Iris pigment epithelial cell (primary cell): ENCODE data around the gene DNMT3A.
A peak's percentile ranks its signal among the peaks of the same experiment; 100 is the strongest.

ENCODE experiments used
- DNase-seq: peaks from one replicate; pipeline ENCODE4 v3.0.0-alpha.2; 2011; ENCODE audit warnings: low read depth

DNMT3A gene

DNA sequence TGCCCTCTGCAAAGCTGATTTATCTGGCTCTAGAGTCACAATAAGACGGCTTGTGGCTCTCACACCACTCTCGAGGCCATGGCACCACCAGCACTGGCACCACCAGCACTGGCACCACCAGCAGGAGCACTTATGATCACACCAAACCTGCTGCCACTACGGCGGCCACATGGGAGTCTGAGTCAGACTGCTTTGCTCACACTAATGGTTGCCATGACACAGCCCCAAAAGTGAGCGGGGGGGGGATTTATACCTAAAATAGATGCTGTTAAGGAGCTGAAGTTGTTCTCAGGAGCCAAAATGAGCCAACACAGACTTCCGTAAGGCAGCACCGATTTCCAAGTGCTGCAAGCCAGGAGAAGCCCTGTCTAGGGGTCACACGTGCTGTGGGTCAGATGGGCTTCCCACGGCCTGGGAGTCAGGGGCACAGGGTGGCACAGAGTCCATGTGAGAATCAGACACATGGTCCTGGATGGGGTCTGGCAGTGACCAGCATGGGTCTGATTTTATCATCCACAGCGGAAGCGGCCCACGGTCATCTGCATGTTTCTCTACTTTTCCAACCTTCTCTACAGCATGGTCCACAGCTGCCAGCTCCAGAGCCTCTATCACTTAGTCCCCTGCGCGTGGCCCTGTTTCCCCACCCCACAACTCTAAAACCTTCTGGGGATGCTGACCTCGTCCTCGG, 16.7 kb downstream of the DNMT3A start:
- peak; percentile 23 for DNase-seq

GRCh38 chr2:25324251-25324650, 17.5 kb downstream of the DNMT3A start:
- no peak for DNase-seq

DNA sequence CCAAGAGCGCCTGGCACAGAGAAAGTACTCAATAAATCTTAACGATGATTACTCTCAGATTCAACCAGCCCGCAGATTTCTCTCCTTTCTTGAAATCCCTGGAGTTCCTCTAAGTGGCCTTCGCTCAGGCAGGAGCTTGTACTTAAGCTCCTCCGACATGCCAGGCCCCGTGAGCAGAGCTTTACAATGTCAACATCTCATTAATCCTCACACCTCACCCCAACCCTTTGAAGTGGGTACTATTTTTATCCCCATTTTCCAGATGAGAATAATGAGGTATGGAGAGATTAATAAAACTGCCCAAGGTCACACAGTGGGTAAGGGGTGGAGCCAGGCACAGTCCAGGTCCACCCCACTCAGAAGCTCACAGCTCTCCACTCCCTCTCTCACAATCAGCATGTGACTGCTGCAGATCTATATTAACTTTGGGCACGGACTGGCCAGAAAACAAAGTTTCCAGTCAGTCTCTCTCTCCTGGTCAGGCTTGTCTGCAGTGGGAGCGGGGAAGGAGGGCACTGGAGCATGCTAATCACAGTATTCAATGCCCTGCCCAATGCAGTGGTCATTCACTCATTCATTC, 18.0 kb downstream of the DNMT3A start:
- DNase-seq = no peak

DNA sequence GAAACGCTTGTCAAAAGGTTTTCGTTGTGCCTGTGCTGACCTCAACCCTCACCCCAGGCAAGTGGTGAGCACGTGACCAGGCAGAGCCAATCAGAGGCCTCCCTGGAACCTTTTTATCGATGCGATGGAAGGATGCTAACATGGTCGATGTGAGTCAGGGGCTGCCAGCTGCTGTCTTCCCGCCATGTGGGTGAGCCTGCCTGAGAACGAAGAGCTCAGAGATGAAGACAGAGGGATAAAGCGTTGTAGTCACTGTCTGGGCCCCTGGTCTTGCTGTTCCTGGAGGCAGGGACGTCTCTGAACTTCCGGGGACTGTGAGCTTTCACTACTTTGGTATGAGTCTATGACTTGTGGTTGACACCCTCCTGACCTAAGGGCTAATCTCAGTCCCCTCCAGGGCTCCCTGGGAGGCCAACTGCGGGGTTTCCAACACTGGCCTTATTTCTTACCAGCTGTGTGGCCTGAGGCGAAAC, 18.6 kb downstream of the DNMT3A start:
- peak; percentile 69 for DNase-seq

DNA sequence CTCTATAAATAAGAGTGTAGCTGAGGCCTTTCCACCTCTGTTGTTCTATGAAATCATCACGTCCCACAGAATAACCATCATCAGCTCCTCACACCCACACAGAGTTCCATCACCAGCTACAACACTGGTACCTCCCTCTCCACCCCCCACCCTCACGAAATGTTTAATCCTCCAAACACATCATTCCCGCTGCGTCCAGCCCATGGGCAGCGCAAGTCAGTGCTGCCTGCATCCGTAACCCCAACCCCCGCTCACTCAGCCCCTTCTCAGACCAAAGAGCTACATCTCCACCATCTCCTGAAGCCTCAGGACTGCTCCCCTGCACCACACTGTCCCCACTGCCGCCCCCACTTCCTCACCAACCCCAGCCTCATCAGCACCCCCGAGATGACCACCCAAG, 19.4 kb downstream of the DNMT3A start:
- DNase-seq = no peak

DNA sequence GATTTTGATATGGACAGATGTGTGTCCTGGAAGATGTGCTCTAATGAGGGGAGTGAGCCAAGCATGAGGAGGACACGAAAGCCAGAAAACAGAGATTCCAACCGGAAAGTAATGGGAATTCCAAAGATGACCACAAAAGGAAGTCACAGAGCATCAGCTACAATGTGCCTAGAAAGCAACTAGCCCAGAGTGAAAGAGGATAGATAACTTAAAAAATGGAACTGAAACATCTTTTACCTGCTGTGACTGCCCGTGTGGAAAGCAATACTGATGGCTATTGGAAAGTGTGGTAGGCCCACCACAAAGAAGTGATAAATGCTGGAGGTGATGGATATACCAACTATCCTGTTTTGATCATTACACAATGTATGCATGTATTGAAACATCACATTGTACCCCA, 21.6 kb downstream of the DNMT3A start:
- DNase-seq = no peak

- DNase-seq = peak; percentile 23
Observed at GRCh38 chr2:25316101-25316500, 25.6 kb downstream of the DNMT3A start.

GRCh38 chr2:25315316-25315680, 26.4 kb downstream of the DNMT3A start:
- DNase-seq = no peak

DNA sequence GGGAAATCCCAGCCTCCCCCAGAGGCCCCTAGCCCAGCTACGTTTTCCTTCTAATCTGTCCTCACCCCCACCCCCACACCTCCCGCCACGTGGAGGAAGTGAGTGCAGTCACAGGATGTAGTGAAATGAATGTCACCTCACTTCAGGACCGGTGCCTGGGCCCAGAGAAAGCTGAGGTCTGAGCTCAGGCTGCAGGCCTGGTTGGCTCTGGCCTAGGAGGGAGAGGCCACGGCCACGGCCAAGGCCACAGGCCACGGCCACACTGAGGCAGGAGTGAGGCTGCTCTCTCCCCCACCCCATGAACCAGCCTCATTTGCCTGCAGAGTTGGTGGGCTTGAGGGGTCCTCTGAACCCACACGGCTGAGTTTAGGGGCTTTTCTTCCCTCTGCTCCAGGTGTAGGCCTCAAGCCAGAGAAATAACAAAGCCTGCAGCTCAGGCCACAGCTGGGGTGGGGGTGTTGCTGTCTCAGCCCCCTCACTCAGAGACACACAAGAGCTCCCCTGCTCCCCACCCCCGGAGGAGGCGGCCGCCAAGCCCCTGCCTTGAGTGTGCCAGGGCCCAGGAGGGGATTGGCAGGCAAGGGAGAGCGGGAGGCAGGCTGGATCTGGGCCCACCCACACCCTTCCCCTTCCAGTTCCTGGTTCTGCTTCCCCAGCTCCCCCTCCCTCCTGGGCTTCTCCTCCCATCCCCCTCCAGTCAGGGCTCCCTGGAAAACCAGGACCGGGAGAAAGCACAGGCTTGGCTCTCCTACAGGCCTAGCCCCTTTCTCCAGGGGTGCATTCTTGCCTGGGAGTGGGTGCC, 27.0 kb downstream of the DNMT3A start:
- DNase-seq = no peak

DNA sequence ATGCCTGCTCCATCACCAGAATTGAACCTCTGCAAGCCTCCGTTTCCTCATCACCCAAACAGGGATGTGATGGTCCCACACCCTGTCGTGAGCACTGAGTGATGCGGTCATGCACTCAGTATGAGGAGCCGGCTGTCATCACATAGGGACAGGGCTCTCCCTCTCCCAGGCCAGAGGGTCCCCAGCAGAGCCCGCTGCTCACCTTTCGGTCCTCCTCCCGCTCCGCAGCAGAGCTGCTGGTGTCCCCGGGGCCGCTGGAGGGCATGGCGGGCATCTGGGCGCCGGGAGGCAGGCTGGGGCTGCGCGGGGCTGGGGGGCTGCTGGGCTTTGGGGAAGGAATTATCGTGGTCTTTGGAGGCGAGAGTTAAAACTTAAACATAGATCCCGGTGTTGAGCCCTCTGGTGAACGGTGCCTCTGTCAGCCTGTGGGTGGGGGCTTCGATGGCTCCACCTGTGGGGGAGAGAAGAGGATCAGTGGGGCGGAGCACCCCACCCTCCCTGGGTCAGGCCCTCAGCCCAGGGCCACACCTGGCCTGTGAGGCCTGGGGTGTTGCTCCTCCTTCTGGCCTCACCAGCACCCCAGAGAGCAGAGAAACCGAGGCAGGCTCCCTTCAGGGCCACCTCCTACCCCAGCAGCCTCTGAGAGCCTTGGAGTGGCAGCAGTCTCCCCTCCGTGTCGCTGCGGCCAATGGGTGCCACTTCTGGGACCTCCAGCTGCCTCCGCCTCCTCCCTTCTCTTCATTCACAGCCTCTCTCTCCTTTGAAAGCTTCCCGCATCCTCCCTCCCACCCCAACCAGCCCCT, 27.8 kb downstream of the DNMT3A start:
- no peak for DNase-seq

GRCh38 chr2:25312958-25313710, 28.6 kb downstream of the DNMT3A start:
- DNase-seq = no peak

GRCh38 chr2:25311865-25312575, 29.7 kb downstream of the DNMT3A start:
- DNase-seq = no peak

GRCh38 chr2:25310965-25311864, 30.5 kb downstream of the DNMT3A start:
- no peak for DNase-seq

- DNase-seq = no peak
Observed at GRCh38 chr2:25310709-25310964, 31.1 kb downstream of the DNMT3A start.

GRCh38 chr2:25309402-25309801, 32.3 kb downstream of the DNMT3A start:
- peak; percentile 56 for DNase-seq

GRCh38 chr2:25308599-25308998, 33.1 kb downstream of the DNMT3A start:
- no peak for DNase-seq

- DNase-seq = no peak
Observed at GRCh38 chr2:25307949-25308557, 33.7 kb downstream of the DNMT3A start.

GRCh38 chr2:25306777-25307368, 34.9 kb downstream of the DNMT3A start:
- DNase-seq = no peak

- DNase-seq = no peak
Observed at GRCh38 chr2:25305775-25306174, 36.0 kb downstream of the DNMT3A start.
